HG03469 (cell line): ENCODE measurements around the gene UTF1.

Source experiments
- ATAC-seq: cut with Tn5 transposase; IDR thresholded peaks from one replicate; pipeline ENCODE4 v1.9.1; 2021; ENCODE audit warnings: mild to moderate bottlenecking, moderate library complexity, moderate number of reproducible peaks; ENCODE audit not compliant: unreplicated experiment

Gene UTF1

GRCh38 chr10:133196221-133196915, 33.6 kb upstream of the UTF1 start:
- no peak for ATAC-seq

GRCh38 chr10:133196936-133197758, 32.9 kb upstream of the UTF1 start:
- no peak for ATAC-seq

GRCh38 chr10:133197786-133198185, 32.2 kb upstream of the UTF1 start:
- no peak for ATAC-seq

GRCh38 chr10:133198206-133198605, 31.8 kb upstream of the UTF1 start:
- no peak for ATAC-seq

- no peak for ATAC-seq
These were observed 31.2 kb upstream of the UTF1 start for GRCh38 chr10:133198621-133199487.

GRCh38 chr10:133199488-133199885, 30.5 kb upstream of the UTF1 start:
- ATAC-seq: no peak

- ATAC-seq: no peak
These were observed 29.9 kb upstream of the UTF1 start for GRCh38 chr10:133199992-133200611.

- ATAC-seq: no peak
These were observed 29.4 kb upstream of the UTF1 start for GRCh38 chr10:133200621-133201031.

- no peak for ATAC-seq
These were observed 28.7 kb upstream of the UTF1 start for GRCh38 chr10:133201151-133201947.

- ATAC-seq: no peak
These were observed 27.9 kb upstream of the UTF1 start for GRCh38 chr10:133201948-133202725.

- no peak for ATAC-seq
These were observed 27.0 kb upstream of the UTF1 start for GRCh38 chr10:133202778-133203651.

- ATAC-seq: no peak
These were observed 26.3 kb upstream of the UTF1 start for GRCh38 chr10:133203652-133204195.

GRCh38 chr10:133204226-133205015, 25.6 kb upstream of the UTF1 start:
- ATAC-seq: no peak

- ATAC-seq: no peak
These were observed 24.9 kb upstream of the UTF1 start for GRCh38 chr10:133205146-133205545.

- no peak for ATAC-seq
These were observed 23.5 kb upstream of the UTF1 start for GRCh38 chr10:133206356-133207040.

- ATAC-seq: no peak
These were observed 22.9 kb upstream of the UTF1 start for GRCh38 chr10:133207041-133207600.
